SU-DHL-6 (cell line): ENCODE results near the gene MRPS10.

Source experiments
- EZH2phosphoT487 ChIP-seq: fragments of 200-600 bp; sonication (generic), shearing (Covaris generic); conservative IDR thresholded peaks from 2 replicates; pipeline ENCODE4 v1.6.1; 2018; ENCODE audit warnings: mild to moderate bottlenecking, antibody characterized with exemption, low read length, moderate library complexity, mixed read lengths
- TF ChIP-seq, protein P1 (sequence below): fragments of 200-600 bp; sonication (generic); IDR thresholded peaks from one replicate; pipeline ENCODE4 v1.5.1; 2017; ENCODE audit warnings: antibody characterized with exemption, mild to moderate bottlenecking, low read length, moderate library complexity; ENCODE audit not compliant: insufficient read depth, poor library complexity, severe bottlenecking

DNA sequence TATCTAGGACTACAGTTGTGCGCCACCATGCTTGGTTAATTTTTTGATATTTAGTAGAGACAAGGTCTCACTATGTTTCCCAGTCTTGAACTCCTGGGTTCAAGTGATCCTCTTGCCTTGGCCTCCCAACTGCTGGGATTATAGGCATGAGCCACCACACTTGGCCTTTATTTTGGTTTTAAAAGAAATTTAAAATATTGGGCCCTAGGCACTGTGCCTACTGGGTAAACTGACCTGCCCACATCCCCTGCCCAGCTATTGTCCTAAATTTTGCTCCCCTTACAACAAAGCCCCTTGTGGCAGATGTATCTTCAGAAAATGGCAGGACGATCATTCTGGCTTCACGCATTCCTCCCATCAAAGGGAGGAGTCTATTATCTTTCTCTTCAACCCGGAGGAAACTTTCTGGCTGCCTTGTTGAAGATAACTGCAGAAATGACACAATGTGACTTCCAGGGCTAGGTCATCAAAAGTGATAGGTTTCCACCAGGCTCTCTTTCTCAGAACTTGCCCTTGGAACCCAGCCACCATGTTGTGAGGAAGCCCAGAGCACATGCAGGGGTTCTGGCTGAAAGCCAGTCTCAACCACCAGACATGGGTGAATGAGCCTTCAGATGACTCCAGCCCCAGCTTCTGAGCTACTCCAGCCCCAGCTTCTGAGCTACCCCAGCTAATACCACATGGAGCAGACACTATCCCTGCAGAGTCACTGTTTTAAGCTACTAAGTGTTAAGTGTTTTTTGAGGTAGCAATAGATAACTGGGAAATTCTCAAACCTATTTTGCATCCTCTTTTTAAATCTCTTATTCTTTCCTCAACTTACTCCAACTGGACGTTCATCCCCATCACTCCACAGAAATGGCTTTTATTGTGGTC, 18.3 kb downstream of the MRPS10 start:
- TF ChIP-seq, protein P1, sequence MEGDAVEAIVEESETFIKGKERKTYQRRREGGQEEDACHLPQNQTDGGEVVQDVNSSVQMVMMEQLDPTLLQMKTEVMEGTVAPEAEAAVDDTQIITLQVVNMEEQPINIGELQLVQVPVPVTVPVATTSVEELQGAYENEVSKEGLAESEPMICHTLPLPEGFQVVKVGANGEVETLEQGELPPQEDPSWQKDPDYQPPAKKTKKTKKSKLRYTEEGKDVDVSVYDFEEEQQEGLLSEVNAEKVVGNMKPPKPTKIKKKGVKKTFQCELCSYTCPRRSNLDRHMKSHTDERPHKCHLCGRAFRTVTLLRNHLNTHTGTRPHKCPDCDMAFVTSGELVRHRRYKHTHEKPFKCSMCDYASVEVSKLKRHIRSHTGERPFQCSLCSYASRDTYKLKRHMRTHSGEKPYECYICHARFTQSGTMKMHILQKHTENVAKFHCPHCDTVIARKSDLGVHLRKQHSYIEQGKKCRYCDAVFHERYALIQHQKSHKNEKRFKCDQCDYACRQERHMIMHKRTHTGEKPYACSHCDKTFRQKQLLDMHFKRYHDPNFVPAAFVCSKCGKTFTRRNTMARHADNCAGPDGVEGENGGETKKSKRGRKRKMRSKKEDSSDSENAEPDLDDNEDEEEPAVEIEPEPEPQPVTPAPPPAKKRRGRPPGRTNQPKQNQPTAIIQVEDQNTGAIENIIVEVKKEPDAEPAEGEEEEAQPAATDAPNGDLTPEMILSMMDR, result no peak
- TF ChIP-seq EZH2phosphoT487, result no peak
